HL-60 (cell line): ENCODE results near the gene CTIF.

Experiments used
- DNase-seq, 2 experiments: peaks; one replicate each; pipeline ENCODE4 v3.0.0-alpha.2; 2010 to 2020; ENCODE audit warnings: low read depth in 1 of 2, low spot score in 1 of 2
- H3K27ac ChIP-seq: fragments of 250-450 bp; sonication (Bioruptor Pico); replicated peaks from 2 replicates; pipeline ENCODE4 v1.5.1; 2020; ENCODE audit warnings: mild to moderate bottlenecking, moderate library complexity
- H3K27me3 ChIP-seq: fragments of 250-450 bp; sonication (Bioruptor Pico); 2 replicates; pipeline ENCODE4 v1.5.1; 2021; ENCODE audit warnings: mild to moderate bottlenecking, moderate library complexity; ENCODE audit not compliant: insufficient read depth, poor library complexity, severe bottlenecking
- H3K4me3 ChIP-seq: replicated peaks from 2 replicates; pipeline ENCODE4 v1.5.1; 2011; ENCODE audit warnings: mild to moderate bottlenecking, control low read depth, low read length; ENCODE audit not compliant: insufficient read depth
- GABPA ChIP-seq: IDR thresholded peaks from 2 replicates; pipeline ENCODE4 v1.6.1; 2012; ENCODE audit warnings: low read depth
- POLR2AphosphoS5 ChIP-seq: IDR thresholded peaks from 2 replicates; pipeline ENCODE4 v1.6.1; 2012; ENCODE audit warnings: low read depth
- SPI1 ChIP-seq: IDR thresholded peaks from 2 replicates; pipeline ENCODE4 v1.6.1; 2012; ENCODE audit warnings: low read depth, mild to moderate bottlenecking, borderline replicate concordance
- TF ChIP-seq, protein P1 (sequence below): IDR thresholded peaks from one replicate; pipeline ENCODE4 v1.5.1; 2011; ENCODE audit warnings: low read length, control low read depth, inconsistent platforms; ENCODE audit not compliant: insufficient read depth
- TF ChIP-seq, protein P2 (sequence below): IDR thresholded peaks from 2 replicates; pipeline ENCODE4 v1.6.1; 2012; ENCODE audit warnings: low read depth; ENCODE audit not compliant: insufficient replicate concordance

CTIF gene

DNA sequence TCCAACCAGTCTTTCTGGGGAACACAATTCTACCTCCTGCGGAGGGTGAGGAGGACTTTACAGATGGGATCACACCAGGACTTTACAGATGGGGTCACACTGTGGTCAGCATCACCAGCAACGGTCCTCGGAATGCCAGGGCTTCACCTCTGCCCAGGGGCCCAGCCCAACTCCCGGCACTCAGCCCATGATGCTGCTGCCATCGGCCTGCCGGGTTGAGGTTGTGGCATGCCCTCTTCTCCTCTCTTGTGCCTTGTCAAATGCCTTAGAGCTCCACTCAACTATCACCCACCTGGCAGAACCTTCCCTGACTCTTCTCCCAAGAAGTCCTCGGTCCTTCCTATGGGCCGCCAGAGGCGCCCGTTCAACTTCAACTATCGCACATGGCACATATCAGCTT is 166.7 kb downstream of the CTIF start:
- H3K27ac ChIP-seq, result no peak overlapping the region
- TF ChIP-seq, protein P1, sequence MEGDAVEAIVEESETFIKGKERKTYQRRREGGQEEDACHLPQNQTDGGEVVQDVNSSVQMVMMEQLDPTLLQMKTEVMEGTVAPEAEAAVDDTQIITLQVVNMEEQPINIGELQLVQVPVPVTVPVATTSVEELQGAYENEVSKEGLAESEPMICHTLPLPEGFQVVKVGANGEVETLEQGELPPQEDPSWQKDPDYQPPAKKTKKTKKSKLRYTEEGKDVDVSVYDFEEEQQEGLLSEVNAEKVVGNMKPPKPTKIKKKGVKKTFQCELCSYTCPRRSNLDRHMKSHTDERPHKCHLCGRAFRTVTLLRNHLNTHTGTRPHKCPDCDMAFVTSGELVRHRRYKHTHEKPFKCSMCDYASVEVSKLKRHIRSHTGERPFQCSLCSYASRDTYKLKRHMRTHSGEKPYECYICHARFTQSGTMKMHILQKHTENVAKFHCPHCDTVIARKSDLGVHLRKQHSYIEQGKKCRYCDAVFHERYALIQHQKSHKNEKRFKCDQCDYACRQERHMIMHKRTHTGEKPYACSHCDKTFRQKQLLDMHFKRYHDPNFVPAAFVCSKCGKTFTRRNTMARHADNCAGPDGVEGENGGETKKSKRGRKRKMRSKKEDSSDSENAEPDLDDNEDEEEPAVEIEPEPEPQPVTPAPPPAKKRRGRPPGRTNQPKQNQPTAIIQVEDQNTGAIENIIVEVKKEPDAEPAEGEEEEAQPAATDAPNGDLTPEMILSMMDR, result no peak
- no peak for TF ChIP-seq SPI1
- TF ChIP-seq, protein P2, sequence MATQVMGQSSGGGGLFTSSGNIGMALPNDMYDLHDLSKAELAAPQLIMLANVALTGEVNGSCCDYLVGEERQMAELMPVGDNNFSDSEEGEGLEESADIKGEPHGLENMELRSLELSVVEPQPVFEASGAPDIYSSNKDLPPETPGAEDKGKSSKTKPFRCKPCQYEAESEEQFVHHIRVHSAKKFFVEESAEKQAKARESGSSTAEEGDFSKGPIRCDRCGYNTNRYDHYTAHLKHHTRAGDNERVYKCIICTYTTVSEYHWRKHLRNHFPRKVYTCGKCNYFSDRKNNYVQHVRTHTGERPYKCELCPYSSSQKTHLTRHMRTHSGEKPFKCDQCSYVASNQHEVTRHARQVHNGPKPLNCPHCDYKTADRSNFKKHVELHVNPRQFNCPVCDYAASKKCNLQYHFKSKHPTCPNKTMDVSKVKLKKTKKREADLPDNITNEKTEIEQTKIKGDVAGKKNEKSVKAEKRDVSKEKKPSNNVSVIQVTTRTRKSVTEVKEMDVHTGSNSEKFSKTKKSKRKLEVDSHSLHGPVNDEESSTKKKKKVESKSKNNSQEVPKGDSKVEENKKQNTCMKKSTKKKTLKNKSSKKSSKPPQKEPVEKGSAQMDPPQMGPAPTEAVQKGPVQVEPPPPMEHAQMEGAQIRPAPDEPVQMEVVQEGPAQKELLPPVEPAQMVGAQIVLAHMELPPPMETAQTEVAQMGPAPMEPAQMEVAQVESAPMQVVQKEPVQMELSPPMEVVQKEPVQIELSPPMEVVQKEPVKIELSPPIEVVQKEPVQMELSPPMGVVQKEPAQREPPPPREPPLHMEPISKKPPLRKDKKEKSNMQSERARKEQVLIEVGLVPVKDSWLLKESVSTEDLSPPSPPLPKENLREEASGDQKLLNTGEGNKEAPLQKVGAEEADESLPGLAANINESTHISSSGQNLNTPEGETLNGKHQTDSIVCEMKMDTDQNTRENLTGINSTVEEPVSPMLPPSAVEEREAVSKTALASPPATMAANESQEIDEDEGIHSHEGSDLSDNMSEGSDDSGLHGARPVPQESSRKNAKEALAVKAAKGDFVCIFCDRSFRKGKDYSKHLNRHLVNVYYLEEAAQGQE, result no peak
- TF ChIP-seq POLR2AphosphoS5, result no peak
- no peak for TF ChIP-seq GABPA
- no peaks in the 10 kb centered on the region for H3K27me3 ChIP-seq
- no peak for DNase-seq
- no peak overlapping the region for H3K4me3 ChIP-seq

DNA sequence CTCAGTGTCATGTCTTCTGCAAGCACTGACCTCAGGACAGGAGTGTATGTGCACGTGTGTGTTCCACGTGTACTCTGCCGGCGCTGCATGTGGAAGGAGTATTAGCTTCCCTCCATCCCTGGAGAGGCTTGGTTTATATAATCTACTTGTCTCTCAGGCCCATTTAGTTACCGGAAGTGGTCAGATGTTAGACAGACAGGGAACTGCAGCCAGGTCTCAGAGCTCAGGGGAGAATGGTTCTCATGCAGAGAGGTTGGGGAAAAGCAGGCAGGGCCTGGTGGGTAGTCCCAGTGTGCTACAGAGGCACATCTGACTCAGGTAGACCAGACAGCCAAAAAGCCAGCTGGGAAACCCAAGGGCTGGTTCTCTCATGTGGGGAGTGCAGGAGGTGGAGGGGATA is 167.9 kb downstream of the CTIF start:
- Histone ChIP-seq H3K27ac (no peak overlapping the region), H3K27me3 (no peaks in the 10 kb centered on the region), H3K4me3 (no peak overlapping the region)
- TF ChIP-seq, protein P2, result no peak
- no peak for TF ChIP-seq SPI1
- DNase-seq, result peak in 1 of 2 experiments; percentile 26

DNA sequence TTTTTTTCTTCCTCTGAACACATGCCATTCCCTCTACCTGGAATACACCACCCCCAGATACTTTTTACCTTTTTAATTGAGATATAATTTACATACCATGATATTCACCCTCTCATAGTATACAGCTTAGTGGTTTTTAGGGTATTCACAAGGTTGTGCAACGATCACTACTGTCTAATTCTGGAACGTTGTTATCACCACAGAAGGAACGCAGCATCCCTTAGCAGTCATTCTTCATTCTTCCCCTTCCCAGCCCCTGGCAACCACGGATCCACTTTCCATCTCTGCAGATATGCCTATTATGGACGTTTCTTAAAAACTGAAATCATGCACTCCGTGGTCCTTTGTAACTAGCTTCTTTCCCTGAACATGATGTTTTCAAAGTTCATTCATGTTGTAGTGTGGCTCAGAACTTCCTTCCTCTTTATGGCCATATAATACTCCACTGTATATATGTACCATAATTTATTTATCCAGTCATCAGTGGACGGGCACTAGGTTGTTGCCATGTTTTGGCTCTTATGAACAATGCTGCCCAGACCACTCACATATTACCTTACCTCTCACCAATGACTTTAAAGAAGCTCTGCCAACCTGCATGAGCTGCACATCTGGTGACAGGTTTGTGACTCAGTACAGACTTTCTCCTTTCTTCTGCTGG is 168.9 kb downstream of the CTIF start:
- Histone ChIP-seq H3K27ac (no peak overlapping the region), H3K27me3 (no peaks in the 10 kb centered on the region), H3K4me3 (no peak overlapping the region)
- TF ChIP-seq, protein P1, result no peak
- TF ChIP-seq SPI1 (no peak), POLR2AphosphoS5 (no peak), GABPA (no peak)
- TF ChIP-seq, protein P2, result no peak
- DNase-seq, result no peak
